SK-N-SH treated with all-trans-retinoic acid at 6 μM for 48 hours (cell line): Measurements from ENCODE around the gene COMMD10.

Source experiments
- ATAC-seq: fragments of 200-7000 bp; cut with Tn5 transposase; 3 replicates; pipeline ENCODE4 v1.9.1; 2020; ENCODE audit warnings: mild to moderate bottlenecking, moderate library complexity
- ARNTL ChIP-seq: fragments of 450-650 bp; formaldehyde crosslinking; IDR thresholded peaks from 2 replicates; pipeline ENCODE4 v1.5.0; 2020; ENCODE audit warnings: low read depth, mild to moderate bottlenecking, moderate library complexity, borderline replicate concordance
- BACH2 ChIP-seq: fragments of 250-450 bp; sonication (Bioruptor Pico); IDR thresholded peaks from 2 replicates; pipeline ENCODE4 v1.9.0; 2021; ENCODE audit warnings: mild to moderate bottlenecking, borderline replicate concordance
- CSDC2 ChIP-seq: fragments of 250-450 bp; sonication (Bioruptor Pico); IDR thresholded peaks from 2 replicates; pipeline ENCODE4 v1.5.0; 2020; ENCODE audit warnings: mild to moderate bottlenecking, moderate library complexity
- ESRRG ChIP-seq: fragments of 250-450 bp; sonication (Bioruptor Pico); IDR thresholded peaks from 2 replicates; pipeline ENCODE4 v1.6.1; 2021; ENCODE audit warnings: mild to moderate bottlenecking
- GLIS3 ChIP-seq: fragments of 250-450 bp; sonication (Bioruptor Pico); IDR thresholded peaks from 2 replicates; pipeline ENCODE4 v1.5.0; 2020; ENCODE audit warnings: mild to moderate bottlenecking, moderate library complexity
- ISL1 ChIP-seq: fragments of 250-450 bp; sonication (Bioruptor Pico); IDR thresholded peaks from 2 replicates; pipeline ENCODE4 v2.1.2; 2022; ENCODE audit warnings: mild to moderate bottlenecking, moderate library complexity
- OSR1 ChIP-seq: fragments of 250-450 bp; sonication (Bioruptor Pico); IDR thresholded peaks from 2 replicates; pipeline ENCODE4 v1.8.0; 2022; ENCODE audit warnings: moderate library complexity, mild to moderate bottlenecking, inconsistent platforms
- PPARA ChIP-seq: fragments of 250-450 bp; sonication (Bioruptor Pico); IDR thresholded peaks from 2 replicates; pipeline ENCODE4 v1.5.0; 2020; ENCODE audit warnings: mild to moderate bottlenecking, borderline replicate concordance
- RARB ChIP-seq: fragments of 250-450 bp; sonication (Bioruptor Pico); IDR thresholded peaks from 2 replicates; pipeline ENCODE4 v1.8.0; 2021; ENCODE audit warnings: mild to moderate bottlenecking, moderate library complexity
- SNAI2 ChIP-seq: fragments of 250-450 bp; sonication (Bioruptor Pico); IDR thresholded peaks from 2 replicates; pipeline ENCODE4 v1.5.0; 2020; ENCODE audit warnings: mild to moderate bottlenecking, moderate library complexity
- TCF4 ChIP-seq: fragments of 250-450 bp; sonication (Bioruptor Pico); IDR thresholded peaks from 2 replicates; pipeline ENCODE4 v1.8.0; 2021; ENCODE audit warnings: mild to moderate bottlenecking, moderate library complexity, borderline replicate concordance
- TOX ChIP-seq: fragments of 250-450 bp; sonication (Bioruptor Pico); IDR thresholded peaks from 2 replicates; pipeline ENCODE4 v1.8.0; 2021; ENCODE audit warnings: mild to moderate bottlenecking, moderate library complexity, borderline replicate concordance
- ZC3H10 ChIP-seq: fragments of 250-450 bp; sonication (Bioruptor Pico); IDR thresholded peaks from 2 replicates; pipeline ENCODE4 v1.5.1; 2021; ENCODE audit warnings: mild to moderate bottlenecking, moderate library complexity
- ZFP3 ChIP-seq: fragments of 250-450 bp; sonication (Bioruptor Pico); IDR thresholded peaks from 2 replicates; pipeline ENCODE4 v1.5.0; 2020; ENCODE audit warnings: mild to moderate bottlenecking, moderate library complexity
- ZFP30 ChIP-seq: fragments of 450-650 bp; formaldehyde crosslinking; IDR thresholded peaks from 2 replicates; pipeline ENCODE4 v1.5.0; 2022; ENCODE audit warnings: mild to moderate bottlenecking, moderate library complexity
- ZNF565 ChIP-seq: fragments of 450-650 bp; formaldehyde crosslinking; conservative IDR thresholded peaks from 2 replicates; pipeline ENCODE4 v1.5.0; 2020; ENCODE audit warnings: low read depth, mild to moderate bottlenecking, moderate library complexity
- ZNF70 ChIP-seq: fragments of 450-650 bp; formaldehyde crosslinking; IDR thresholded peaks from 2 replicates; pipeline ENCODE4 v1.5.0; 2020; ENCODE audit warnings: mild to moderate bottlenecking, moderate library complexity
- ZNF8 ChIP-seq: fragments of 450-650 bp; formaldehyde crosslinking; IDR thresholded peaks from 2 replicates; pipeline ENCODE4 v1.5.0; 2020; ENCODE audit warnings: mild to moderate bottlenecking, moderate library complexity
- TF ChIP-seq, protein P1 (sequence below): fragments of 250-450 bp; sonication (Bioruptor Pico); IDR thresholded peaks from 2 replicates; pipeline ENCODE4 v1.5.0; 2020; ENCODE audit warnings: mild to moderate bottlenecking, moderate library complexity
- TF ChIP-seq, protein P2 (sequence below): fragments of 250-450 bp; sonication (Bioruptor Pico); IDR thresholded peaks from 2 replicates; pipeline ENCODE4 v1.5.1; 2020; ENCODE audit warnings: low read depth, mild to moderate bottlenecking, moderate library complexity
- TF ChIP-seq, protein P3 (sequence below): fragments of 250-450 bp; sonication (Bioruptor Pico); IDR thresholded peaks from 2 replicates; pipeline ENCODE4 v1.8.0; 2020; ENCODE audit warnings: mild to moderate bottlenecking, moderate library complexity, borderline replicate concordance
- TF ChIP-seq, protein P4 (sequence below): fragments of 250-450 bp; sonication (Bioruptor Pico); IDR thresholded peaks from 2 replicates; pipeline ENCODE4 v1.5.1; 2021; ENCODE audit warnings: mild to moderate bottlenecking, moderate library complexity
- TF ChIP-seq, protein P5 (sequence below): fragments of 250-450 bp; sonication (Bioruptor Pico); IDR thresholded peaks from 2 replicates; pipeline ENCODE4 v1.8.0; 2021; ENCODE audit warnings: low read depth, mild to moderate bottlenecking, moderate library complexity, borderline replicate concordance

Gene COMMD10

DNA sequence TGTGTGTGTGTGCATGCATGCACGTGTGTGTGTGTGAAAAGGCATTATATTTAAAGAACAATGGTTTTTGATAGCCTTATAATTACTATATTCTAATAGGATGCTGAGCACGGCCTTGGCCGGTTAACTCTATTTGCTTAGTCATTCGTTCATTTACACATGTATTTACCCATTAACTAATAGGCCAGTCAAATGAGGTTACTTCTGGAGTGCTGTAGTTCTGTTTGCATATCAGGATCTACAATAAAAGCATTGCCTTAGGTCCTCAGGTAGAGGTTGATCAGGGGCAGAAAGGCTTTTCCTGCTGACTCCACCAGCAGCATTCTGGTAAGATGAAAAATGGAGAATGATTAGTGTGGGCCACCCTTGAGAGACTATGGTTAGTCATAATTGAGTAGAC, 219.0 kb downstream of the COMMD10 start:
- TF ChIP-seq, protein P1, sequence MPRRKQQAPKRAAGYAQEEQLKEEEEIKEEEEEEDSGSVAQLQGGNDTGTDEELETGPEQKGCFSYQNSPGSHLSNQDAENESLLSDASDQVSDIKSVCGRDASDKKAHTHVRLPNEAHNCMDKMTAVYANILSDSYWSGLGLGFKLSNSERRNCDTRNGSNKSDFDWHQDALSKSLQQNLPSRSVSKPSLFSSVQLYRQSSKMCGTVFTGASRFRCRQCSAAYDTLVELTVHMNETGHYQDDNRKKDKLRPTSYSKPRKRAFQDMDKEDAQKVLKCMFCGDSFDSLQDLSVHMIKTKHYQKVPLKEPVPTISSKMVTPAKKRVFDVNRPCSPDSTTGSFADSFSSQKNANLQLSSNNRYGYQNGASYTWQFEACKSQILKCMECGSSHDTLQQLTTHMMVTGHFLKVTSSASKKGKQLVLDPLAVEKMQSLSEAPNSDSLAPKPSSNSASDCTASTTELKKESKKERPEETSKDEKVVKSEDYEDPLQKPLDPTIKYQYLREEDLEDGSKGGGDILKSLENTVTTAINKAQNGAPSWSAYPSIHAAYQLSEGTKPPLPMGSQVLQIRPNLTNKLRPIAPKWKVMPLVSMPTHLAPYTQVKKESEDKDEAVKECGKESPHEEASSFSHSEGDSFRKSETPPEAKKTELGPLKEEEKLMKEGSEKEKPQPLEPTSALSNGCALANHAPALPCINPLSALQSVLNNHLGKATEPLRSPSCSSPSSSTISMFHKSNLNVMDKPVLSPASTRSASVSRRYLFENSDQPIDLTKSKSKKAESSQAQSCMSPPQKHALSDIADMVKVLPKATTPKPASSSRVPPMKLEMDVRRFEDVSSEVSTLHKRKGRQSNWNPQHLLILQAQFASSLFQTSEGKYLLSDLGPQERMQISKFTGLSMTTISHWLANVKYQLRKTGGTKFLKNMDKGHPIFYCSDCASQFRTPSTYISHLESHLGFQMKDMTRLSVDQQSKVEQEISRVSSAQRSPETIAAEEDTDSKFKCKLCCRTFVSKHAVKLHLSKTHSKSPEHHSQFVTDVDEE (CRISPR knock-in tag) = no peak
- no peak for TF ChIP-seq TOX (CRISPR knock-in tag)
- no peak for TF ChIP-seq ESRRG
- TF ChIP-seq, protein P2, sequence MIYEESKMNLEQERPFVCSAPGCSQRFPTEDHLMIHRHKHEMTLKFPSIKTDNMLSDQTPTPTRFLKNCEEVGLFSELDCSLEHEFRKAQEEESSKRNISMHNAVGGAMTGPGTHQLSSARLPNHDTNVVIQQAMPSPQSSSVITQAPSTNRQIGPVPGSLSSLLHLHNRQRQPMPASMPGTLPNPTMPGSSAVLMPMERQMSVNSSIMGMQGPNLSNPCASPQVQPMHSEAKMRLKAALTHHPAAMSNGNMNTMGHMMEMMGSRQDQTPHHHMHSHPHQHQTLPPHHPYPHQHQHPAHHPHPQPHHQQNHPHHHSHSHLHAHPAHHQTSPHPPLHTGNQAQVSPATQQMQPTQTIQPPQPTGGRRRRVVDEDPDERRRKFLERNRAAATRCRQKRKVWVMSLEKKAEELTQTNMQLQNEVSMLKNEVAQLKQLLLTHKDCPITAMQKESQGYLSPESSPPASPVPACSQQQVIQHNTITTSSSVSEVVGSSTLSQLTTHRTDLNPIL (CRISPR knock-in tag) = no peak
- TF ChIP-seq ZFP30 (CRISPR knock-in tag) = no peak
- TF ChIP-seq, protein P3, sequence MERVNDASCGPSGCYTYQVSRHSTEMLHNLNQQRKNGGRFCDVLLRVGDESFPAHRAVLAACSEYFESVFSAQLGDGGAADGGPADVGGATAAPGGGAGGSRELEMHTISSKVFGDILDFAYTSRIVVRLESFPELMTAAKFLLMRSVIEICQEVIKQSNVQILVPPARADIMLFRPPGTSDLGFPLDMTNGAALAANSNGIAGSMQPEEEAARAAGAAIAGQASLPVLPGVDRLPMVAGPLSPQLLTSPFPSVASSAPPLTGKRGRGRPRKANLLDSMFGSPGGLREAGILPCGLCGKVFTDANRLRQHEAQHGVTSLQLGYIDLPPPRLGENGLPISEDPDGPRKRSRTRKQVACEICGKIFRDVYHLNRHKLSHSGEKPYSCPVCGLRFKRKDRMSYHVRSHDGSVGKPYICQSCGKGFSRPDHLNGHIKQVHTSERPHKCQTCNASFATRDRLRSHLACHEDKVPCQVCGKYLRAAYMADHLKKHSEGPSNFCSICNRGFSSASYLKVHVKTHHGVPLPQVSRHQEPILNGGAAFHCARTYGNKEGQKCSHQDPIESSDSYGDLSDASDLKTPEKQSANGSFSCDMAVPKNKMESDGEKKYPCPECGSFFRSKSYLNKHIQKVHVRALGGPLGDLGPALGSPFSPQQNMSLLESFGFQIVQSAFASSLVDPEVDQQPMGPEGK (CRISPR knock-in tag) = no peak
- TF ChIP-seq PPARA (CRISPR knock-in tag) = no peak
- TF ChIP-seq OSR1 = no peak
- ATAC-seq = no peak

DNA sequence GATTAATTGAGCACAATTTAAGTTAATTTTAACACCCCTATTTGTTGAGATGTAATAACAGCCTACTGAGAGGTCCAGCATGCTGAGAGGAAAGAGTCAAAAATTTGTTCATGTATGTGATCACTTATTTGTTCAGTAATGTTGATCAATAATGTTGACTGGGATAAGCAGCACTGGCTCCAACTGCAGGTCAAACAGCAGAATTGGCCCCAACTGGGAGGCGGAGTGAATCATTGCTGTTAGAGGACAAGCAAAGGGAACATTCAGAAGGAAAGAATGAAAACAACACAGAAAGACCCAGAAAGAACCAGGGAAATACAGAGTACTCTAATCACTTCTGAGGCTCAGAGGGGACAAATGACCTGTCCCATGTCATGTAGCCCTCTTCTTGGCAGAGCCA, 221.1 kb downstream of the COMMD10 start:
- no peak for TF ChIP-seq CSDC2 (CRISPR knock-in tag)
- TF ChIP-seq SNAI2 (CRISPR knock-in tag) = no peak
- TF ChIP-seq RARB (CRISPR knock-in tag) = no peak
- no peak for TF ChIP-seq ESRRG
- TF ChIP-seq ARNTL (CRISPR knock-in tag) = no peak
- no peak for TF ChIP-seq TCF4
- no peak for TF ChIP-seq ISL1 (CRISPR knock-in tag)
- no peak for TF ChIP-seq ZNF565 (CRISPR knock-in tag)
- TF ChIP-seq PPARA (CRISPR knock-in tag) = no peak
- TF ChIP-seq, protein P4, sequence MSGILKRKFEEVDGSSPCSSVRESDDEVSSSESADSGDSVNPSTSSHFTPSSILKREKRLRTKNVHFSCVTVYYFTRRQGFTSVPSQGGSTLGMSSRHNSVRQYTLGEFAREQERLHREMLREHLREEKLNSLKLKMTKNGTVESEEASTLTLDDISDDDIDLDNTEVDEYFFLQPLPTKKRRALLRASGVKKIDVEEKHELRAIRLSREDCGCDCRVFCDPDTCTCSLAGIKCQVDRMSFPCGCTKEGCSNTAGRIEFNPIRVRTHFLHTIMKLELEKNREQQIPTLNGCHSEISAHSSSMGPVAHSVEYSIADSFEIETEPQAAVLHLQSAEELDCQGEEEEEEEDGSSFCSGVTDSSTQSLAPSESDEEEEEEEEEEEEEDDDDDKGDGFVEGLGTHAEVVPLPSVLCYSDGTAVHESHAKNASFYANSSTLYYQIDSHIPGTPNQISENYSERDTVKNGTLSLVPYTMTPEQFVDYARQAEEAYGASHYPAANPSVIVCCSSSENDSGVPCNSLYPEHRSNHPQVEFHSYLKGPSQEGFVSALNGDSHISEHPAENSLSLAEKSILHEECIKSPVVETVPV (CRISPR knock-in tag) = no peak
- TF ChIP-seq ZNF70 (CRISPR knock-in tag) = no peak
- TF ChIP-seq OSR1 = no peak
- no peak for TF ChIP-seq TOX (CRISPR knock-in tag)
- no peak for TF ChIP-seq ZNF8 (CRISPR knock-in tag)
- no peak for TF ChIP-seq BACH2 (CRISPR knock-in tag)
- TF ChIP-seq, protein P5, sequence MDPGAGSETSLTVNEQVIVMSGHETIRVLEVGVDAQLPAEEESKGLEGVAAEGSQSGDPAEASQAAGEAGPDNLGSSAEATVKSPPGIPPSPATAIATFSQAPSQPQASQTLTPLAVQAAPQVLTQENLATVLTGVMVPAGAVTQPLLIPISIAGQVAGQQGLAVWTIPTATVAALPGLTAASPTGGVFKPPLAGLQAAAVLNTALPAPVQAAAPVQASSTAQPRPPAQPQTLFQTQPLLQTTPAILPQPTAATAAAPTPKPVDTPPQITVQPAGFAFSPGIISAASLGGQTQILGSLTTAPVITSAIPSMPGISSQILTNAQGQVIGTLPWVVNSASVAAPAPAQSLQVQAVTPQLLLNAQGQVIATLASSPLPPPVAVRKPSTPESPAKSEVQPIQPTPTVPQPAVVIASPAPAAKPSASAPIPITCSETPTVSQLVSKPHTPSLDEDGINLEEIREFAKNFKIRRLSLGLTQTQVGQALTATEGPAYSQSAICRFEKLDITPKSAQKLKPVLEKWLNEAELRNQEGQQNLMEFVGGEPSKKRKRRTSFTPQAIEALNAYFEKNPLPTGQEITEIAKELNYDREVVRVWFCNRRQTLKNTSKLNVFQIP = no peak
- ATAC-seq = no peak

DNA sequence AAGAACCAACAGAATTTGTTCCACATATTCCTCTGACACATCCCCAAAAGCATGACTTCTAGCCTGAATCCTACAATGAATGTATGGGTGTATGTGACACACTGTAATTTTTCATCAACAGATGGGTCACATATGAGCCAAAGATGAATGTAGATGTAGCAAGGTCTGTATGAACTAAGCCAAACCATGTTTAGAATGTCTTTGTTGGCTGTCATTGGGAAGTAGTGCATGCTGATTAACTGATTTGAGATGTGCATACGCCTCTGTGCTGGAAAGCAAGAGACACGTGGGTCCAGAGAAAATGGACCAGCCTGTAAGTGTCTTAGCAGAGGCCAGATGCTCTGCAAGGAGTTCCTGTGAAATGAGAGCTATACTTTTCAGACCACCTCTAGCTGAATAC, 222.0 kb downstream of the COMMD10 start:
- TF ChIP-seq, protein P1 (CRISPR knock-in tag) = no peak
- no peak for TF ChIP-seq SNAI2 (CRISPR knock-in tag)
- TF ChIP-seq, protein P4 (CRISPR knock-in tag) = no peak
- no peak for TF ChIP-seq TOX (CRISPR knock-in tag)
- TF ChIP-seq ZC3H10 = no peak
- TF ChIP-seq ARNTL (CRISPR knock-in tag) = no peak
- TF ChIP-seq RARB (CRISPR knock-in tag) = no peak
- no peak for TF ChIP-seq CSDC2 (CRISPR knock-in tag)
- no peak for TF ChIP-seq ESRRG
- TF ChIP-seq ZFP30 (CRISPR knock-in tag) = no peak
- TF ChIP-seq ZFP3 (CRISPR knock-in tag) = no peak
- TF ChIP-seq, protein P2 (CRISPR knock-in tag) = no peak
- TF ChIP-seq ZNF565 (CRISPR knock-in tag) = no peak
- TF ChIP-seq PPARA (CRISPR knock-in tag) = no peak
- no peak for TF ChIP-seq GLIS3 (CRISPR knock-in tag)
- ATAC-seq = no peak
